K562 (cell line): Measurements from ENCODE around the gene BAD. TPM values are rescaled to one million over a fixed set of nuclear protein-coding genes. Genes with fewer than 3 reads are reported as not detected.

Experiments
- ATAC-seq: fragments of 200-7000 bp; cut with Tn5 transposase; 3 replicates; pipeline ENCODE4 v1.9.1; 2020; ENCODE audit warnings: moderate library complexity
- BruUV-seq: library from RNA; stranded (reverse); fragments of 400-500 nt; replicated peaks from 2 replicates; lab custom pipeline; 2021; lab: Mats Ljungman, UMichigan
- CTCF ChIA-PET: fragments of 300-600 bp; formaldehyde crosslinking; extraction: SDS; loops from one replicate; lab custom pipeline; 2021; ENCODE audit warnings: low intra/inter-chr PET ratio; lab: Yijun Ruan, JAX
- POLR2A ChIA-PET: fragments of 300-600, 350-650 bp; sonication (Branson Sonifier 250); formaldehyde crosslinking; extraction: SDS; loops from one replicate; lab custom pipeline; 2021; ENCODE audit warnings: antibody characterized with exemption, inconsistent platforms; lab: Yijun Ruan, JAX
- DNase-seq, 4 experiments: peaks; one replicate each; pipeline versions ENCODE4 v3.0.0 to v3.0.0-alpha.2; 2011 to 2018; ENCODE audit warnings: low spot score in 3 of 4, mixed read lengths in 3 of 4; ENCODE audit errors: extremely low read depth in 1 of 4
- FAIRE-seq: peaks from 2 replicates; lab custom pipeline; 2011; peaks lifted over from hg19 to GRCh38; lab: Jason Lieb, UNC
- H2AFZ ChIP-seq: 2 replicates; pipeline ENCODE4 v1.6.0; 2011; ENCODE audit warnings: low read depth, low read length, control low read depth, inconsistent platforms
- H3K27ac ChIP-seq: fragments of 200-600 bp; 3 replicates; pipeline ENCODE4 v1.8.0; 2011; ENCODE audit warnings: low read depth, mild to moderate bottlenecking, control low read depth, inconsistent platforms, low read length, moderate library complexity, mixed read lengths; ENCODE audit errors: extremely low read depth
- H3K27me3 ChIP-seq, 2 experiments: fragments of 300-600 bp in 1 of 2; 2 replicates in 1 of 2; 3 replicates in 1 of 2; pipeline versions ENCODE4 v1.6.0 to v1.8.0; 2011; ENCODE audit warnings: inconsistent platforms in 2 of 2, low read length in 2 of 2, mild to moderate bottlenecking in 1 of 2, mixed read lengths in 1 of 2, moderate library complexity in 1 of 2; ENCODE audit not compliant: control insufficient read depth in 2 of 2, insufficient read depth in 2 of 2
- H3K36me3 ChIP-seq: fragments of 300-600 bp; 3 replicates; pipeline ENCODE4 v1.8.0; 2011; ENCODE audit warnings: mild to moderate bottlenecking, low read length, inconsistent platforms; ENCODE audit not compliant: control insufficient read depth, insufficient read depth
- H3K4me1 ChIP-seq, 2 experiments: fragments of 200-600 bp in 1 of 2; replicated peaks in 1 of 2; 2 replicates in 1 of 2; 3 replicates in 1 of 2; pipeline versions ENCODE4 v1.5.1 to v1.8.0; 2011; ENCODE audit warnings: inconsistent platforms in 2 of 2, low read length in 2 of 2, mild to moderate bottlenecking in 1 of 2, mixed read lengths in 1 of 2, moderate library complexity in 1 of 2; ENCODE audit not compliant: control insufficient read depth in 2 of 2, insufficient read depth in 2 of 2
- H3K4me2 ChIP-seq: 2 replicates; pipeline ENCODE4 v1.6.1; 2011; ENCODE audit warnings: low read length, control low read depth, inconsistent platforms, mixed read lengths; ENCODE audit not compliant: insufficient read depth
- H3K4me3 ChIP-seq: fragments of 200-600 bp; sonication (generic), shearing (Covaris generic); 2 replicates; pipeline ENCODE4 v1.5.1; 2016; ENCODE audit warnings: control low read depth, inconsistent platforms
- H3K79me2 ChIP-seq: fragments of 200-600 bp; 3 replicates; pipeline ENCODE4 v1.8.0; 2011; ENCODE audit warnings: low read length, inconsistent platforms; ENCODE audit not compliant: control insufficient read depth, insufficient read depth
- H3K9ac ChIP-seq, 2 experiments: 2 replicates each; pipeline versions ENCODE4 v1.6.0 to v1.6.1; 2011; ENCODE audit warnings: low read depth in 2 of 2, low read length in 2 of 2, control low read depth in 1 of 2, inconsistent platforms in 1 of 2, mild to moderate bottlenecking in 1 of 2, mixed read lengths in 1 of 2; ENCODE audit not compliant: insufficient read depth in 1 of 2
- H3K9me1 ChIP-seq: one replicate; pipeline ENCODE4 v1.6.0; 2011; ENCODE audit warnings: inconsistent platforms, mild to moderate bottlenecking, low read length, moderate library complexity; ENCODE audit not compliant: control insufficient read depth, insufficient read depth
- H3K9me3 ChIP-seq: replicated peaks from 2 replicates; pipeline ENCODE4 v1.5.1; 2011; ENCODE audit warnings: low read depth, low read length, inconsistent platforms; ENCODE audit not compliant: control insufficient read depth, insufficient read depth
- H4K20me1 ChIP-seq: replicated peaks from 2 replicates; pipeline ENCODE4 v1.6.1; 2011; ENCODE audit warnings: low read length, inconsistent platforms, mixed read lengths; ENCODE audit not compliant: control insufficient read depth, insufficient read depth
- CAMTA2 ChIP-seq: fragments of 250-450 bp; sonication (Bioruptor Pico); conservative IDR thresholded peaks from 2 replicates; pipeline ENCODE4 v1.5.1; 2022
- CBFA2T2 ChIP-seq: fragments of 450-650 bp; conservative IDR thresholded peaks from 2 replicates; pipeline ENCODE4 v1.6.1; 2017; ENCODE audit warnings: mild to moderate bottlenecking
- CBFB ChIP-seq: sonication (generic); formaldehyde crosslinking; IDR thresholded peaks from 2 replicates; pipeline ENCODE4 v1.4.0; 2020; ENCODE audit warnings: mild to moderate bottlenecking, missing genetic modification reagents
- CHAMP1 ChIP-seq: fragments of 450-650 bp; IDR thresholded peaks from 2 replicates; pipeline ENCODE4 v1.6.1; 2016; ENCODE audit warnings: mild to moderate bottlenecking
- L3MBTL2 ChIP-seq: fragments of 450-650 bp; IDR thresholded peaks from 2 replicates; pipeline ENCODE4 v1.6.1; 2016; ENCODE audit warnings: mild to moderate bottlenecking, moderate library complexity
- MTF1 ChIP-seq: fragments of 250-450 bp; sonication (Bioruptor Pico); IDR thresholded peaks from 2 replicates; pipeline ENCODE4 v1.9.0; 2021; ENCODE audit warnings: moderate library complexity, mild to moderate bottlenecking, inconsistent platforms, borderline replicate concordance
- NONO ChIP-seq, 2 experiments: fragments of 200-400 bp in 1 of 2; fragments of 450-650 bp in 1 of 2; formaldehyde crosslinking in 1 of 2; IDR thresholded peaks; 2 replicates each; pipeline ENCODE4 v1.6.1; 2017; ENCODE audit warnings: low read depth in 2 of 2, mild to moderate bottlenecking in 2 of 2, moderate library complexity in 2 of 2, low read length in 1 of 2
- PHTF2 ChIP-seq: fragments of 250-450 bp; sonication (Bioruptor Pico); IDR thresholded peaks from 2 replicates; pipeline ENCODE4 v1.5.0; 2021; ENCODE audit warnings: mild to moderate bottlenecking
- RHOXF2B ChIP-seq: fragments of 250-450 bp; sonication (Bioruptor Pico); conservative IDR thresholded peaks from 2 replicates; pipeline ENCODE4 v1.5.1; 2021
- TCF15 ChIP-seq: fragments of 250-450 bp; sonication (Bioruptor Pico); IDR thresholded peaks from 2 replicates; pipeline ENCODE4 v1.8.0; 2022; ENCODE audit warnings: moderate library complexity, mild to moderate bottlenecking, inconsistent platforms
- TFE3 ChIP-seq: fragments of 450-650 bp; formaldehyde crosslinking; IDR thresholded peaks from 2 replicates; pipeline ENCODE4 v1.4.0; 2020; ENCODE audit warnings: mild to moderate bottlenecking, mixed read lengths
- TSC22D4 ChIP-seq: fragments of 450-650 bp; IDR thresholded peaks from 2 replicates; pipeline ENCODE4 v1.6.1; 2016; ENCODE audit warnings: missing genetic modification characterization, missing biosample characterization, control low read depth
- ZBTB1 ChIP-seq: sonication (generic); formaldehyde crosslinking; IDR thresholded peaks from 2 replicates; pipeline ENCODE4 v1.8.1; 2023; ENCODE audit warnings: missing genetic modification reagents, low read depth, mild to moderate bottlenecking, borderline replicate concordance
- ZNF512 ChIP-seq: IDR thresholded peaks from 2 replicates; pipeline ENCODE4 v1.6.1; 2016; ENCODE audit warnings: missing genetic modification characterization, missing compliant biosample characterization
- ZSCAN29 ChIP-seq: fragments of 450-650 bp; IDR thresholded peaks from 2 replicates; pipeline ENCODE4 v1.6.1; 2017
- ZZZ3 ChIP-seq: fragments of 450-650 bp; IDR thresholded peaks from 2 replicates; pipeline ENCODE4 v1.6.1; 2016; ENCODE audit warnings: antibody characterized with exemption, mild to moderate bottlenecking, moderate library complexity
- WGBS: fragments of 100-300 bp; shearing (Covaris generic); methylation state at CpG from one replicate; pipeline ENCODE4 v1.1.6; 2016; ENCODE audit warnings: low coverage, mixed read lengths; ENCODE audit not compliant: insufficient coverage; ENCODE audit errors: missing lambda C conversion rate; 5-methylcytosine and 5-hydroxymethylcytosine counted together
- in situ Hi-C: fragments of 300-500 bp; cut with MboI; formaldehyde crosslinking; loops from 4 replicates; pipeline ENCODE4 v1.15.0; 2018; ENCODE audit warnings: inconsistent platforms, mixed read lengths
- intact Hi-C: fragments of 100-400 bp; cut with micrococcal nuclease; formaldehyde crosslinking; loops from 2 replicates; pipeline ENCODE4 v1.14.2; 2022
- polyA plus RNA-seq, 8 experiments: library from polyadenylated mRNA; depleted of rRNA in 4 of 8; stranded (reverse) in 5 of 8; unstranded in 3 of 8; fragments of >200 nt; fragmentation: Nextera tagmentation in 2 of 8; fragmentation: Illumina TruSeq in 1 of 8; extraction: Ambion mirVana in 2 of 8; extraction: Trizol in 1 of 8; gene quantifications; 2 replicates each; pipeline versions ENCODE4 v1.2.1 to v1.2.3, GENCODE V29; 2011 to 2014; ENCODE audit warnings: inconsistent platforms in 1 of 8, missing spikeins in 1 of 8
- total RNA-seq, 7 experiments: library from RNA; depleted of rRNA in 6 of 7; stranded (reverse); fragments of >200 nt in 6 of 7; fragmentation: Illumina TruSeq in 2 of 7; extraction: Trizol in 2 of 7; gene quantifications; 2 replicates each; pipeline versions ENCODE4 v1.2.1 to v1.2.3, GENCODE V29; 2011 to 2021; ENCODE audit warnings: low replicate concordance in 1 of 7

The BAD gene
- total and polyA plus RNA-seq, 9 of the 15 experiments (the other 6 are each of a cell fraction or from before 2014, with no cell fraction given): 0.61 to 45.6 (median 11.8) TPM

- no peak for TF ChIP-seq ZZZ3
- TF ChIP-seq CHAMP1: no peak
Observed at GRCh38 chr11:64330888-64331287, 46.4 kb upstream of the BAD start (continued).

GRCh38 chr11:64327993-64328392 lies 43.5 kb upstream of the BAD start:
- no peaks in the 10 kb centered on the region for H3K79me2 ChIP-seq
- H3K4me2 ChIP-seq: no peak overlapping the region
- ChIA-PET POLR2A (interaction anchor here (1.5 kb wide), 1 partner anchor 10 kb away, joined by 6 read pairs; the partner anchor contains the start of genes PRDX5 and TRMT112), CTCF (no interaction called here)
- H3K36me3 ChIP-seq: no peaks in the 10 kb centered on the region; the same call in 2 of the 3 replicates
- intact Hi-C loops: no loop called here
- TF ChIP-seq CAMTA2 (CRISPR knock-in tag): no peak
- no peak for TF ChIP-seq CBFB (CRISPR knock-in tag)
- TF ChIP-seq ZBTB1 (CRISPR knock-in tag): no peak
- no peak for TF ChIP-seq RHOXF2B (CRISPR knock-in tag)
- TF ChIP-seq MTF1 (CRISPR knock-in tag): no peak
- TF ChIP-seq L3MBTL2: no peak
- TF ChIP-seq NONO (IDR thresholded peaks at IDR 0.05; ENCODE audit: low read depth in 2 of 2, low read length in 1 of 2): no peak
- no peak for TF ChIP-seq ZSCAN29
- no peak for TF ChIP-seq PHTF2
- TF ChIP-seq CBFA2T2: no peak
- no peak for TF ChIP-seq TCF15 (CRISPR knock-in tag)
- TF ChIP-seq ZNF512: no peak
- TF ChIP-seq TSC22D4 (tag): no peak
- no peak for TF ChIP-seq TFE3 (CRISPR knock-in tag)
- DNase-seq (no peak), ATAC-seq (no peak), FAIRE-seq (no peak)
- H3K27ac ChIP-seq: no peak overlapping the region
- in situ Hi-C loops: no loop called here
- no peaks in the 10 kb centered on the region for H3K9me1 ChIP-seq
- no peaks in the 10 kb centered on the region for H4K20me1 ChIP-seq
- H3K9me3 ChIP-seq: no peaks in the 10 kb centered on the region; the same call in 1 of the 2 replicates
- H3K4me1 ChIP-seq: peaks cover 21 to 44% of the 10 kb centered on the region in 2 experiments
- no peaks in the 10 kb centered on the region for H3K27me3 ChIP-seq
- H2AFZ ChIP-seq: no peak overlapping the region
- no TSS peak for BruUV-seq
- no peak overlapping the region for H3K4me3 ChIP-seq
- H3K9ac ChIP-seq: no peak overlapping the region
- WGBS: 89% methylated on average over 3 of the region's 3 CpGs
